ENCODE measurements around the gene CASQ2.

The CASQ2 gene

DNA sequence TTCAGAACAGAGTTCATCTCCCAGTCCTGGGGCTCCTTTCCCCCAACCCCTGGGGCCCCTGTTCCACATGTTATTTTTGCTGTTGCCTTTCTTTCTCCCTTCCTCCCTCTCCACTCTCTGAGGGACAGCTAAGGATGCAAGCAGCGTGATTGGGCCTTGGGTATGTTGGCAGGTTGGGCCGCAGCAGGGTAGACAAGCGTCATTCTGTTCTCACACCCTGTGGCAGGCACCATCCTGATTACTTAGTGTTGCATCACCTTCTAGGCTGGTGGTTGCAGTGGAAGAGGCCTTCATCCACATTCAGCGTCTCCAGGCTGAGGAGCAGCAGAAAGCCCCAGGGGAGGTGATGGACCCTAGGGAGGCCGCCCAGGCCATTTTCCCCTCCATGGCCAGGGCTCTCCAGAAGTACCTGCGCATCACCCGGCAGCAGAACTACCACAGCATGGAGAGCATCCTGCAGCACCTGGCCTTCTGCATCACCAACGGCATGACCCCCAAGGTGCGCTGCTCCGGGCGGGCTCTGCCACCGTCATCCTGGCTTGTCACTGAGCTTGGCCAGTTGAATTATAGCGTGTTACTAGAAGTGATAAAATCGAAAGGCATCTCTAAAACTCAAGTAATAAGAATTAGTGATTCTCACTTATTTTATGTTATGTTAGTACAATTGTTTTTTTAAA lies 83.3 kb downstream of the CASQ2 start:
- DNase-seq = no peak

DNA sequence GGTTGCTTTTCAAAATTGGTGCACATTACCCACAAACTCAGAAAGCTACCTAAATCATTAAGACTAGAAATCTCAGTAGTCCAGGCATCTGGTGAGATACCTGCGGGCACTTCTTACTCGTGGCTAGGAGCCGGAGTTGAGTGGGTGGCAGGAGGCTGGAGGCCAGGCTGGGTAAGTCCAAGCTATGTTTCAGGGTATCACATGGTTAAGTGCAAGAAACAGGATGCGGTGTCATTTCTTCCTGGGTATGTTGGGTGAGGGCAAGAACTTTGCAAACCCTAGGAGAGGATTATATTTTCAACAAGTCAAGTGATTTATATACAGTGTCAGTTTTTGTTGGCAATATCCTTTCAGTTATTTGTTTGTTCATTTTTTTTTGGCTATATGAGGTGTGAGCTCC lies 85.7 kb downstream of the CASQ2 start:
- DNase-seq = no peak

DNA sequence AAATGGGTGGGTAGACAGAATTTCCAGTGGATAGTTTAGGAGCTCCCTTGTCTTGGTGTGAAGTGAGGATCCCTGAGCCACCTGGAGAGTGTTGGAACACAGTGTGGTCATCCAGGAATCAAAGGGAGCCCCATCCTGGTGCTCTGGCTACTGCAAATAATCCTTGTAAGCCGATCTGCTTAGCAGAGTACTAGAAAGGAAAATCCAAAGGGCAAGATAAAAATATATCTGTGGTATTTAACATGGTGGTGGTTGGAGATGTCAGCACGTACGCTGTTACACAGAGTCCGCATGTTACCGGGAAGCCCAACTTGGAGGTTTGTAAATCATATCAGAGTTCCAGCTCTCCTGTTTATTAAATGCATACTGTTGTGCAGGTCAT lies 87.8 kb downstream of the CASQ2 start:
- no peak for DNase-seq

- DNase-seq = no peak
These were observed 89.3 kb downstream of the CASQ2 start for GRCh38 chr1:115679141-115679611.

GRCh38 chr1:115678141-115678540 lies 90.4 kb downstream of the CASQ2 start:
- no peak for DNase-seq

GRCh38 chr1:115677565-115677964 lies 90.9 kb downstream of the CASQ2 start:
- DNase-seq = no peak

DNA sequence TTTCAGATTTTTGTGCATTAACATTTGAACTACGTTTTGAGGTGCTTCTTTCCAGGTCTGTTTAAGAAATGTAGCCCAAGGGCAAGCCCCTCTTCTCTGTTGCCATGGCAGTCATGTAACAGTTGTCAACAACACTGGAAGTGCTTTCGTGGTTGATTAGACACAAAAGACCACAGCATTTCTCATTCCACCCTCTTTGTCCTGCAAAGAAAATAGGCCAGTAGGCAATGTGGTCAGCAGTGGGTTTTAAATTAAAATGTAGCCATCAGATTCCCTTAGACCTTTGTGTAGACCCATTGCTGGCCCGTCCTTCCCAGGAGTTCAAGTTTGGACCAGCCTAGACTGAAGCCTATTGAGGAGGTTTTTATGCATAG lies 91.3 kb downstream of the CASQ2 start:
- DNase-seq = no peak

- DNase-seq = no peak
These were observed 91.9 kb downstream of the CASQ2 start for GRCh38 chr1:115676498-115677181.

GRCh38 chr1:115672224-115673009 lies 96.1 kb downstream of the CASQ2 start:
- DNase-seq = no peak

- DNase-seq = no peak
These were observed 97.2 kb downstream of the CASQ2 start for GRCh38 chr1:115671176-115671934.

DNA sequence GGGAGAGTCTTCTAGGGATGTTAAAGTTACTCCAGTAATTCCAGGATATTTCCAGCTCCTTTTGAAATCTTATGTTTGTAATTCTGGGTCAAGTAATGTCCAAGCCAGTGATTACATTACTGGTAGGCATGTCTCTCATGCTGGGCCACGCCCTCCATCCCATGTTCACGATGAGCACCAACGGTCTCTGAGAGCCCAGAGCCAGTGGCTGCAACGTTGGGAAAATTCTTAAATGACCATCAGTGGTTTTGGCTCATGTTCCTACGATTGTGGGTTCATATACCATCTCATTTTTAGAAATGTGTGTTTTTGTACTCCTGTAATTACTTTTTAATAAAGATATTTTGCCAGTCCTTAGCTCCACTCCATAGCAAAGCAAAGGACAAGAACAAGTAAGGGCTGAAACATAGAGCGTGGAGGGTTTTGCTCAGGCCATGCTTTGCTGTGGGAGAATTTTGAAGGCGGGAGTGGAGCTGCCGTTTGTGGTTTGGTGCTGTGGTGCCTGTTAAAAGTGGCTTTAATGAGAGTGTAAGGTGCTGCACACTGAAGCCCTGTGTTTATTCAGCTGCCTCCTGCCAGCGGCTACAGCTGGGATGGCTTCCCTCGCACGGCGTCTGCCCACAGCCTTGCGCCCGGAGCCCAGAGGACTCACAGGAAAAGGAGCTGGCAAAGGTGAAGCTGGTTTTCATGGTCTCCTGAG lies 97.9 kb downstream of the CASQ2 start:
- no peak for DNase-seq

- no peak for DNase-seq
These were observed 98.6 kb downstream of the CASQ2 start for GRCh38 chr1:115669886-115670285.

- no peak for DNase-seq
These were observed 99.4 kb downstream of the CASQ2 start for GRCh38 chr1:115669002-115669673.

DNA sequence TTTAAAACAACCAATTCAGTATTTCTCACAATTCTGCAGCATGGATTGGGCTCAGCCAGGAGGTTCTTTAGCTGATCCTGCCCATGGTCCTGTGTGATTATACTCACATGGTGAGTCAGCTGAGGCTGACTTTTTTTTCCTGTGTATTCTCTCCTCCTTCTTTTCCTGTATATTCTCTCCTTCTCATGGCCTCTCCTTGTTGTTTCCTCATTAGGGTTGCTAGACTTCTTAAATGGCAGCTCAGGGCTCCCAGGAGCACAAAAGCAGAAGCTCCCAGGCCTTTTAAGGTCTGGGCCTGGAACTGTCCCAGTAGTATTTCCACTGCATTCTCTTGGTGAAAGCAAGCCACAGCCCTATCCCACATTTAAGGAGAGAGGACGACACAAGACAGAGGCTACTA lies 99.9 kb downstream of the CASQ2 start:
- no peak for DNase-seq

- no peak for DNase-seq
These were observed 101.8 kb downstream of the CASQ2 start for GRCh38 chr1:115666702-115667101.

GRCh38 chr1:115666206-115666605 lies 102.3 kb downstream of the CASQ2 start:
- DNase-seq = no peak

DNA sequence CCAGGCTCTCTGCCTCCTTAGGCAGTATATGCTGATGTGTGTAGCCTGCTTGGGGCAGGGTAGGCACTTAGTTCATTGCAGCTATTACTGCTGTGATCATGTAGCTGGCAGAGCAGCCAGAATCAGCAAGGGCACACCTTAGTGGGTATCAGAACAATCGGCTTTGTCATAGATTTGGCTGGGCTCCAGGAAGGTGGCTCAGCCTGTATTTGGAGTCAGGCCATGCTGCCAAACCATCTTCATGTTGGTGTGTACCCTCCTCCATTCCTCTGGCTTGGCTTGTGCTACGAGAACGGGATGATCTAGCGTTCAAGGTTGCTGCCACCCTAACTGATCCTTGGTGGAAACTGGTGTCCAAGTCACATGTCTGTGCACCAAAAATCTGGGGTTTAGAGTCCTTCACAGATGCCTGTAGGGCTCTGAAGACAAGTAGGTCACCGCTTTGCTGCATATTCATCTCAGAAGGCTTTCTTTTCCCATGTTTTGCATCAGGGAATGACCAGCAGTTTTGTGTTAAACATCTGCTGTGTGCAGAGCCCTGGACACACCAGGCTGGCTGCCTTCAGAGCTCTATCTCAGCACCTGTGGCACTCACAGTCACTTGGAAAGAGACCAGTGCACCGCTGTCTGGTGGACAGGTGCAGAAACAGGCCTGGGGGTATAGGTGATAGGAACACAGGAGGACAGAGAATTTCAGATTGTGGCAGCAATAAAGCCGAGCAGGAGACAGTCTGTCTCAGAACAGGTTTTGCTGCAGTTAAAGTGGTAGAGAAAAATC lies 103.0 kb downstream of the CASQ2 start:
- DNase-seq = no peak

GRCh38 chr1:115661157-115661556 lies 107.4 kb downstream of the CASQ2 start:
- no peak for DNase-seq

- DNase-seq = no peak
These were observed 108.4 kb downstream of the CASQ2 start for GRCh38 chr1:115660151-115660550.

DNA sequence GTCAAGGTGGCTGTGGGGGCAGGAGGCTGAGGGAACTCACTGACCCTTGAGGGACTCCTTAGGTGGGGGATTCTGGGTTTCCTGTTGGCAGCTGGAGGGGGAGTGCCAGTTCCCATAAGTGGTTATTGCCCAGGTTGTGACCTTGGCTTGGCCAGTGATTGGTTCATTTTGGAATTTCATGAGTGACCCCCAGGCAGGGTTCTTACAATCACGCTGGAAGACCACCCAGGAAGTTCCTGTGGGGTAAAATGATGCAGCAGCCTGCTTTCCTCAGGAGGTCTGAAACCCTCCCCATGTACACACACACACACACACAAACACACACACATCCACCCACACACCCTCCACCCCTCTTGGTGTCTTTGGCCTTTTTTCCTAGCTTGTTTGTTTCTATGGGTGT lies 109.9 kb downstream of the CASQ2 start:
- no peak for DNase-seq

GRCh38 chr1:115656461-115657077 lies 111.9 kb downstream of the CASQ2 start:
- no peak for DNase-seq

Measured in CD4-positive, alpha-beta T cell treated with Interleukin-4 for 4 hours (primary cell).